HepG2 (cell line): ENCODE data around the gene XXYLT1. TPM values are rescaled to one million over a fixed set of nuclear protein-coding genes. Genes with fewer than 3 reads are reported as not detected.

Source experiments
- ARNTL ChIP-seq: sonication (generic); formaldehyde crosslinking; IDR thresholded peaks from 2 replicates; pipeline ENCODE4 v1.4.0; 2020; ENCODE audit warnings: mild to moderate bottlenecking, missing genetic modification reagents
- EED ChIP-seq: sonication (generic); formaldehyde crosslinking; IDR thresholded peaks from 2 replicates; pipeline ENCODE4 v1.5.0; 2020; ENCODE audit warnings: mild to moderate bottlenecking, missing genetic modification reagents
- MED1 ChIP-seq: sonication (generic); formaldehyde crosslinking; IDR thresholded peaks from 2 replicates; pipeline ENCODE4 v1.4.0; 2020; ENCODE audit warnings: missing genetic modification reagents
- MTA3 ChIP-seq: sonication (generic); formaldehyde crosslinking; IDR thresholded peaks from 2 replicates; pipeline ENCODE4 v1.4.0; 2020; ENCODE audit warnings: missing genetic modification reagents
- RCOR2 ChIP-seq: IDR thresholded peaks from 2 replicates; pipeline ENCODE4 v1.6.1; 2016; ENCODE audit warnings: missing biosample characterization, missing genetic modification reagents
- SALL2 ChIP-seq: sonication (generic); formaldehyde crosslinking; IDR thresholded peaks from 2 replicates; pipeline ENCODE4 v1.8.1; 2023; ENCODE audit warnings: mild to moderate bottlenecking, missing genetic modification reagents, inconsistent platforms
- SNAPC2 ChIP-seq: sonication (generic); formaldehyde crosslinking; IDR thresholded peaks from 2 replicates; pipeline ENCODE4 v1.8.1; 2022; ENCODE audit warnings: mild to moderate bottlenecking, missing genetic modification reagents
- SP5 ChIP-seq: IDR thresholded peaks from 2 replicates; pipeline ENCODE4 v1.6.1; 2016; ENCODE audit warnings: low read depth, borderline replicate concordance
- TBL1XR1 ChIP-seq: fragments of 150-350 bp; IDR thresholded peaks from 2 replicates; pipeline ENCODE4 v1.6.1; 2014; ENCODE audit warnings: borderline replicate concordance, low read length; ENCODE audit not compliant: partially characterized antibody
- ZEB1 ChIP-seq: IDR thresholded peaks from 2 replicates; pipeline ENCODE4 v1.6.1; 2012; ENCODE audit warnings: mild to moderate bottlenecking, low read depth, inconsistent platforms; ENCODE audit not compliant: insufficient replicate concordance
- ZFYVE20 ChIP-seq: sonication (generic); formaldehyde crosslinking; IDR thresholded peaks from 2 replicates; pipeline ENCODE4 v1.8.0; 2023; ENCODE audit warnings: low read depth, mild to moderate bottlenecking, moderate library complexity, missing genetic modification reagents, borderline replicate concordance
- ZNF737 ChIP-seq: sonication (generic); formaldehyde crosslinking; IDR thresholded peaks from 2 replicates; pipeline ENCODE4 v1.5.0; 2020; ENCODE audit warnings: missing genetic modification reagents, mild to moderate bottlenecking, borderline replicate concordance
- ZNF746 ChIP-seq: sonication (generic); formaldehyde crosslinking; IDR thresholded peaks from 2 replicates; pipeline ENCODE4 v1.8.0; 2022; ENCODE audit warnings: mild to moderate bottlenecking, missing genetic modification reagents
- polyA plus RNA-seq, 8 experiments: library from polyadenylated mRNA; depleted of rRNA in 3 of 8; stranded (reverse) in 7 of 8; unstranded in 1 of 8; fragments of >200 nt; fragmentation: Illumina TruSeq in 4 of 8; extraction: Trizol in 4 of 8; gene quantifications; 2 replicates each; pipeline versions ENCODE4 v1.2.1 to v1.2.3, GENCODE V29; 2011 to 2016; ENCODE audit warnings: low read depth in 4 of 8, missing spikeins in 1 of 8, mixed read lengths in 1 of 8; ENCODE audit not compliant: insufficient read depth in 1 of 8
- total RNA-seq, 5 experiments: library from RNA; depleted of rRNA; stranded (reverse); fragments of >200 nt; fragmentation: Illumina TruSeq; extraction: Trizol; gene quantifications; 2 replicates each; pipeline ENCODE4 v1.2.3, GENCODE V29; 2016; ENCODE audit warnings: low read depth in 1 of 5
- TF ChIP-seq, protein P1 (sequence below): sonication (generic); formaldehyde crosslinking; IDR thresholded peaks from 2 replicates; pipeline ENCODE4 v1.4.0; 2020; ENCODE audit warnings: missing genetic modification reagents
- TF ChIP-seq, protein P2 (sequence below): sonication (generic); formaldehyde crosslinking; IDR thresholded peaks from 2 replicates; pipeline ENCODE4 v1.5.0; 2020; ENCODE audit warnings: mild to moderate bottlenecking, missing genetic modification reagents
- TF ChIP-seq, protein P3 (sequence below): sonication (generic); formaldehyde crosslinking; IDR thresholded peaks from 2 replicates; pipeline ENCODE4 v1.4.0; 2020; ENCODE audit warnings: missing genetic modification reagents, low read depth, mild to moderate bottlenecking, borderline replicate concordance
- TF ChIP-seq, protein P4 (sequence below): sonication (generic); formaldehyde crosslinking; IDR thresholded peaks from 2 replicates; pipeline ENCODE4 v1.4.0; 2020; ENCODE audit warnings: mild to moderate bottlenecking, missing genetic modification reagents
- TF ChIP-seq, protein P5 (sequence below): sonication (generic); formaldehyde crosslinking; IDR thresholded peaks from 2 replicates; pipeline ENCODE4 v1.4.0; 2020; ENCODE audit warnings: mild to moderate bottlenecking, missing genetic modification reagents

The XXYLT1 gene
- total and polyA plus RNA-seq, 2 of the 13 experiments (the other 11 are each of a cell fraction or from before 2014, with no cell fraction given), result 17.7 to 19.0 TPM

DNA sequence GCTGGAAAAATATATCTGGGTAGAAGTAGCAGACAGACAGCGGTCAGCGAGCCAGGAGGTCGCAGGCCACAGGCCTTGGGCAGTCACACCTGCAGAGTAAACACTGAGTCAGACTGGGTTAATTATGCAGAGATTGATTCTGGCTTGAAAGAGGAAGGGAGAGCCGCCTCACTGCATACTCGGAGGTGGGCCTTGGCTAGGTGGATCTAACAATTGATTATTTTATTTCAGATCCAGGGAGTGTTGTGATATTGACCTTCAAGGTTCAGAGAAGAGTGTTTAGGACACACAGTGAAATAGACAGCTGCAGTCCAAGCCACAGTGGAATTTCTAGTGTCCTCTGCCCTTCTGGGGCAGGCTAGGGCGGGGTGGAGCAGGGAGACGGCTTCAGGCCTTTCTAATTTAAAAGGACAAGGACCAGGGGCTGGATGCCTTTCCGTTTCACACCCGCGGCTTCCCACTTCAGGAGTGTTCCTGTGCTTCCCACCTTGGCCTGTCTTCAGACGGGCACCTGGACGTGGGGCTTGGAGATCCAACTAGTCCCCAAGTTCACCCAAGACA is 237.3 kb downstream of the XXYLT1 start (continued):
- TF ChIP-seq, protein P1, sequence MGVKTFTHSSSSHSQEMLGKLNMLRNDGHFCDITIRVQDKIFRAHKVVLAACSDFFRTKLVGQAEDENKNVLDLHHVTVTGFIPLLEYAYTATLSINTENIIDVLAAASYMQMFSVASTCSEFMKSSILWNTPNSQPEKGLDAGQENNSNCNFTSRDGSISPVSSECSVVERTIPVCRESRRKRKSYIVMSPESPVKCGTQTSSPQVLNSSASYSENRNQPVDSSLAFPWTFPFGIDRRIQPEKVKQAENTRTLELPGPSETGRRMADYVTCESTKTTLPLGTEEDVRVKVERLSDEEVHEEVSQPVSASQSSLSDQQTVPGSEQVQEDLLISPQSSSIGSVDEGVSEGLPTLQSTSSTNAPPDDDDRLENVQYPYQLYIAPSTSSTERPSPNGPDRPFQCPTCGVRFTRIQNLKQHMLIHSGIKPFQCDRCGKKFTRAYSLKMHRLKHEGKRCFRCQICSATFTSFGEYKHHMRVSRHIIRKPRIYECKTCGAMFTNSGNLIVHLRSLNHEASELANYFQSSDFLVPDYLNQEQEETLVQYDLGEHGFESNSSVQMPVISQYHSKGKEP (CRISPR knock-in tag), result no peak
- TF ChIP-seq, protein P2, sequence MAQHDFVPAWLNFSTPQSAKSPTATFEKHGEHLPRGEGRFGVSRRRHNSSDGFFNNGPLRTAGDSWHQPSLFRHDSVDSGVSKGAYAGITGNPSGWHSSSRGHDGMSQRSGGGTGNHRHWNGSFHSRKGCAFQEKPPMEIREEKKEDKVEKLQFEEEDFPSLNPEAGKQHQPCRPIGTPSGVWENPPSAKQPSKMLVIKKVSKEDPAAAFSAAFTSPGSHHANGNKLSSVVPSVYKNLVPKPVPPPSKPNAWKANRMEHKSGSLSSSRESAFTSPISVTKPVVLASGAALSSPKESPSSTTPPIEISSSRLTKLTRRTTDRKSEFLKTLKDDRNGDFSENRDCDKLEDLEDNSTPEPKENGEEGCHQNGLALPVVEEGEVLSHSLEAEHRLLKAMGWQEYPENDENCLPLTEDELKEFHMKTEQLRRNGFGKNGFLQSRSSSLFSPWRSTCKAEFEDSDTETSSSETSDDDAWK, result no peak
- TF ChIP-seq SP5 (CRISPR knock-in tag) (peak; percentile 40; the same call in 1 of the 2 replicates), SNAPC2 (CRISPR knock-in tag) (0 out of 2 replicates have a peak, but pooled peaks have one; percentile 17), ARNTL (CRISPR knock-in tag) (peak; percentile 47; the same call in 1 of the 2 replicates), MED1 (CRISPR knock-in tag) (peak; percentile 69), EED (CRISPR knock-in tag) (no peak), RCOR2 (peak; percentile 64; the same call in 1 of the 2 replicates), TBL1XR1 (peak; percentile 40), ZEB1 (peak; percentile 91), MTA3 (CRISPR knock-in tag) (no peak), ZFYVE20 (CRISPR knock-in tag) (no peak), SALL2 (CRISPR knock-in tag) (no peak), ZNF746 (CRISPR knock-in tag) (no peak), ZNF737 (no peak)
- TF ChIP-seq, protein P3, sequence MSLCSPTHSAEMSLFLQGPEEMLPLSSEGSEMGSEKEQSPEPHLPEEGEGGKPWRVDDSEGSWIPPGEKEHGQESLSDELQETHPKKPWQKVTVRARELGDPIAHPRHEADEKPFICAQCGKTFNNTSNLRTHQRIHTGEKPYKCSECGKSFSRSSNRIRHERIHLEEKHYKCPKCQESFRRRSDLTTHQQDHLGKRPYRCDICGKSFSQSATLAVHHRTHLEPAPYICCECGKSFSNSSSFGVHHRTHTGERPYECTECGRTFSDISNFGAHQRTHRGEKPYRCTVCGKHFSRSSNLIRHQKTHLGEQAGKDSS (CRISPR knock-in tag), result peak; percentile 26; the same call in 1 of the 2 replicates
- TF ChIP-seq, protein P4, sequence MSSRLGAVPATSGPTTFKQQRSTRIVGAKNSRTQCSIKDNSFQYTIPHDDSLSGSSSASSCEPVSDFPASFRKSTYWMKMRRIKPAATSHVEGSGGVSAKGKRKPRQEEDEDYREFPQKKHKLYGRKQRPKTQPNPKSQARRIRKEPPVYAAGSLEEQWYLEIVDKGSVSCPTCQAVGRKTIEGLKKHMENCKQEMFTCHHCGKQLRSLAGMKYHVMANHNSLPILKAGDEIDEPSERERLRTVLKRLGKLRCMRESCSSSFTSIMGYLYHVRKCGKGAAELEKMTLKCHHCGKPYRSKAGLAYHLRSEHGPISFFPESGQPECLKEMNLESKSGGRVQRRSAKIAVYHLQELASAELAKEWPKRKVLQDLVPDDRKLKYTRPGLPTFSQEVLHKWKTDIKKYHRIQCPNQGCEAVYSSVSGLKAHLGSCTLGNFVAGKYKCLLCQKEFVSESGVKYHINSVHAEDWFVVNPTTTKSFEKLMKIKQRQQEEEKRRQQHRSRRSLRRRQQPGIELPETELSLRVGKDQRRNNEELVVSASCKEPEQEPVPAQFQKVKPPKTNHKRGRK (CRISPR knock-in tag), result no peak
- TF ChIP-seq, protein P5, sequence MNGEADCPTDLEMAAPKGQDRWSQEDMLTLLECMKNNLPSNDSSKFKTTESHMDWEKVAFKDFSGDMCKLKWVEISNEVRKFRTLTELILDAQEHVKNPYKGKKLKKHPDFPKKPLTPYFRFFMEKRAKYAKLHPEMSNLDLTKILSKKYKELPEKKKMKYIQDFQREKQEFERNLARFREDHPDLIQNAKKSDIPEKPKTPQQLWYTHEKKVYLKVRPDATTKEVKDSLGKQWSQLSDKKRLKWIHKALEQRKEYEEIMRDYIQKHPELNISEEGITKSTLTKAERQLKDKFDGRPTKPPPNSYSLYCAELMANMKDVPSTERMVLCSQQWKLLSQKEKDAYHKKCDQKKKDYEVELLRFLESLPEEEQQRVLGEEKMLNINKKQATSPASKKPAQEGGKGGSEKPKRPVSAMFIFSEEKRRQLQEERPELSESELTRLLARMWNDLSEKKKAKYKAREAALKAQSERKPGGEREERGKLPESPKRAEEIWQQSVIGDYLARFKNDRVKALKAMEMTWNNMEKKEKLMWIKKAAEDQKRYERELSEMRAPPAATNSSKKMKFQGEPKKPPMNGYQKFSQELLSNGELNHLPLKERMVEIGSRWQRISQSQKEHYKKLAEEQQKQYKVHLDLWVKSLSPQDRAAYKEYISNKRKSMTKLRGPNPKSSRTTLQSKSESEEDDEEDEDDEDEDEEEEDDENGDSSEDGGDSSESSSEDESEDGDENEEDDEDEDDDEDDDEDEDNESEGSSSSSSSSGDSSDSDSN (CRISPR knock-in tag), result no peak
